GM18907 (cell line): ENCODE results near the gene GOLT1A.
"Not testable (repeated sequence)": the region's sequence is repeated elsewhere in the genome, so short reads cannot be mapped to it uniquely, and the experiment has no call there.

Experiments used
- ATAC-seq: cut with Tn5 transposase; IDR thresholded peaks from one replicate; pipeline ENCODE4 v1.9.1; 2021; ENCODE audit warnings: mild to moderate bottlenecking, moderate library complexity; ENCODE audit not compliant: unreplicated experiment

Gene GOLT1A

DNA sequence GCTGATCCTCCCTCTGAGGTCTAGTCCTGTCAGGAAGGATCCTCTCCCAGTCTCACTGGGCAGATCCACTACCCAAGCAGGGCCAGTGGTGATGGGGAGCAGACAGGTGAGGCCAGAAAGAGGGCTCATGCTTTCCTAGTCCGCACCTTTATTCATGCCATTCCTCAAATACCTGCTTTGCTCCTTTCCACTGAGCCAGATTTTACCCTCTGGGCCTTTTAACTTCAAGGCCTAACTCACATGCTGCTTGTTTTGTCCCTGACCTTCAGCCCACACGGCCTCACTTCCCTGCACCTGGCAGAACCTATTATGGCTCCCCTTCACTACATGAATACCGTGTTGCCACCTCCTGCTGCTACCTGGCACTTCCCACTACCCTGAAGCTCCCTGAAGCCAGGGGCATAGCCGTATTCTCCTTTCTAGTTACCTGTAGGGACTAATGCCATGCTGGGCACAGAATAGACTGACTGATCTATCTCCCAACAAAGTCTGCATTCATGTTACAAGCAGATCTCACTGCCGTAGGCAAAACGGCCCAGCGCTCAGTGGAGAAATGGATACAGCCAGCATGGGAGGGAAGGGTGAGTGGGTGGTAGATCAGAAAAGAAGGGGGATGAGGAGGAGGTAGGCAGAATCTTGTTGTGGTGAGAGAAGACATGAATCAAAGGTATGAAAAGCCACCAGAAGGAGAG is 36.1 kb upstream of the GOLT1A start:
- ATAC-seq, result no peak

- ATAC-seq, result no peak
Observed at GRCh38 chr1:204248954-204249353, 35.2 kb upstream of the GOLT1A start.

DNA sequence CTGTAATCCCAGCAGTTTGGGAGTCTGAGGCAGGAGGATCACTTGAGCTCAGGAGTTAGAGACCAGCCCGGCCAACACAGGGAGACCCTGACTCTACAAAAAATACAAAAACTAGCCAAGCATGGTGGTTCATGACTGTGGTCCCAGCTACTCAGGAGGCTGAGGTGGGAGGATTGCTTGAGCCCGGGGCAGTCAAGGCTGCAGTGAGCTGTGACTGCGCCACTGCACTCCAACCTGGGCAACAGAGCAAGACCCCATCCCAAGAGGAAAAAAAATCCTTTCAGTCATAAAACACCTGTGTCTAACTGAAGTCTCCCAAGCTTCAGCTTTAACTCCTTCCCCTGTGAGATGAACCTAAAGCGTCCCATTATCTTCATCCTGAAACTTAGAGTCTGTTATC is 33.1 kb upstream of the GOLT1A start:
- ATAC-seq, result no peak

- no peak for ATAC-seq
Observed at GRCh38 chr1:204242920-204243319, 29.1 kb upstream of the GOLT1A start.

DNA sequence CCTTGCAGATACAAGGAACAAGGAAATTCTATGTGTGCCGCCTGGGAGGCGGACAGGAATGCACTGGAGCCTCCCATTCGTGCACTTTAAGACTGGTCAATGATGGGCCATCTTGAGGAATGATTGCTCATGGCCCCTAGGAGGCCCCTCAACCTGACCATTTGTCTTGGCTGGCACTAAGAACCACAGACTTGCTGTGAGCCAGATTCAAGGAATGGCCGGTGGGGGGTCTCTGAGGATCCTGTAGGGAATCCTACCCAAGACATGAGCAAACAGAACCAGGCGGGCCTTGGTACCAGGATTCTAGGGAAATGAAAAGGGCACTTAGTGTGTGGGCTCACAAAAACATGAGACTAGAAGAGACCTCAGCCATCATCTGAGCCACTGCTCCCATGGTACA is 28.1 kb upstream of the GOLT1A start:
- no peak for ATAC-seq

DNA sequence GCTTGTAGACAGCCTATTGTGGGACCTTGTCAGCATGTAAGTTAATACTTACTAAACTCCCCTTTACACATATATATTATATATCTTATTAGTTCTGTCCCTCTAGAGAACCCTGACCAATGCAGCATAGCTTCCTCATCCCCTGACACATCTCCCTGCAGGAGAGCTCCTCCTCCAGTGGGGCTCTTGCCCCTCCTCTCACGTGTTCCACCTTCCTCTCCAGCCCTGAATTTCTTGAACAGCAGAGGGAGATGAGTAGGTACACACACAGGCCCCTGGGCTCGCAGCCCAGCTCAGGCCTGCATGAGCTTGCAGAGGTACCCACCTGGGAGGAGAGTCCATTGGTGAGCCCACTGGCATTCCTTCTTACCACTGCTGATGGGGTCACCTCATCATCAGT is 27.3 kb upstream of the GOLT1A start:
- no peak for ATAC-seq

DNA sequence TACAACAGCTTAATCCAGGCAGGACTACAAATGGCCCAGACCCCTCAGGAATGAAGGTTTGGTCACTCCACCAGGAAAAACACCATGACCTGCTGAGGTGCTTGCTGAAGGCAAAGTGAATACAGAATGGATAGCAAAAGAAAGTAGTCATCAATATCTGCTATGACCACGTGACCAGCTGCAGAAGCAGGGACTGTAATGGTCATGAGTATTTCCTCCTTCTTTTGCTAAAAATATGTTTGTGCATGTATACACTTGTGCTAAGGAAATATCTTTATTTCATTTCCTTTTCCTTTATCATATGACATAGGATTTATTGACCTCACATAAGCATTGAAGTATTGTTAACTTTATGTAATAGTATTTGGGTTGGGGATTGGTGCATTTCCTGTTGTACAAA is 26.4 kb upstream of the GOLT1A start:
- no peak for ATAC-seq

DNA sequence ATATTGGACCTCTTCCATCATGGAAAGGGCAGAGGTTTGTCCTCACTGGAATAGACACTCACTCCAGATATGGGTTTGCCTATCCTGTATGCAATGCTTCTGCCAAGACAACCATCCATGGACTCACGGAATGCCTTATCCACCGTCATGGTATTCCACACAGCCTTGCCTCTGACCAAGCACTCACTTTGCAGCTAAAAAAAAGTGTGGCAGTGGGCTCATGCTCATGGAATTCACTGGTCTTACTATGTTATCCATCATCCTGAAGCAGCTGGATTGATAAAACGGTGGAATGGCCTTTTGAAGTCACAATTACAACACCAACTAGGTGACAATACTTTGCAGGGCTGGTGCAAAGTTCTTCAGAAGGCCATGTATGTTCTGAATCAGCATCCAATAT is 25.6 kb upstream of the GOLT1A start:
- ATAC-seq, result not testable (repeated sequence)

- ATAC-seq, result not testable (repeated sequence)
Observed at GRCh38 chr1:204238520-204238919, 24.7 kb upstream of the GOLT1A start.

GRCh38 chr1:204237515-204237914 is 23.7 kb upstream of the GOLT1A start:
- not testable (repeated sequence) for ATAC-seq

GRCh38 chr1:204232526-204232925 is 18.7 kb upstream of the GOLT1A start:
- ATAC-seq, result no peak

- ATAC-seq, result no peak
Observed at GRCh38 chr1:204230211-204230610, 16.4 kb upstream of the GOLT1A start.

GRCh38 chr1:204228896-204229295 is 15.1 kb upstream of the GOLT1A start:
- ATAC-seq, result no peak

- ATAC-seq, result no peak
Observed at GRCh38 chr1:204227996-204228785, 14.4 kb upstream of the GOLT1A start.

DNA sequence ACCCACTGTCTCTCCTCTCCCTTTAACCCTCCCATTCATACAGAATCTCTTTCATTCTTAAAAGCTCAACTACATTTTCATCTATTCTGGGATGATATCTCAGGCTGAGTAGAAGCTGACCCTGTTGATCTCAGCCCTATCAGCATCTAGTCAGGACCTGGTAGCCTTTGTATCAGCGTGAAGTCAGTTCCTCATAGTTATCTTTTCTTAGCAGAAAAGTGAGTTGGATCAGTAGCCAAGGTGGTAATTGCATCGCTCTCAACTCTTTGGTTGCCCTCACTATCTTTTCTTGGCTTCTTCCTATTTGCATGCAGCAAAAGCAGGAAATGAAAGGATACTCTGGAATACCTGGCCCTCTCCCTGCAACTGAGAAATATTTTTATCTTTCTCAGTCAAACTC is 13.6 kb upstream of the GOLT1A start:
- ATAC-seq, result no peak

DNA sequence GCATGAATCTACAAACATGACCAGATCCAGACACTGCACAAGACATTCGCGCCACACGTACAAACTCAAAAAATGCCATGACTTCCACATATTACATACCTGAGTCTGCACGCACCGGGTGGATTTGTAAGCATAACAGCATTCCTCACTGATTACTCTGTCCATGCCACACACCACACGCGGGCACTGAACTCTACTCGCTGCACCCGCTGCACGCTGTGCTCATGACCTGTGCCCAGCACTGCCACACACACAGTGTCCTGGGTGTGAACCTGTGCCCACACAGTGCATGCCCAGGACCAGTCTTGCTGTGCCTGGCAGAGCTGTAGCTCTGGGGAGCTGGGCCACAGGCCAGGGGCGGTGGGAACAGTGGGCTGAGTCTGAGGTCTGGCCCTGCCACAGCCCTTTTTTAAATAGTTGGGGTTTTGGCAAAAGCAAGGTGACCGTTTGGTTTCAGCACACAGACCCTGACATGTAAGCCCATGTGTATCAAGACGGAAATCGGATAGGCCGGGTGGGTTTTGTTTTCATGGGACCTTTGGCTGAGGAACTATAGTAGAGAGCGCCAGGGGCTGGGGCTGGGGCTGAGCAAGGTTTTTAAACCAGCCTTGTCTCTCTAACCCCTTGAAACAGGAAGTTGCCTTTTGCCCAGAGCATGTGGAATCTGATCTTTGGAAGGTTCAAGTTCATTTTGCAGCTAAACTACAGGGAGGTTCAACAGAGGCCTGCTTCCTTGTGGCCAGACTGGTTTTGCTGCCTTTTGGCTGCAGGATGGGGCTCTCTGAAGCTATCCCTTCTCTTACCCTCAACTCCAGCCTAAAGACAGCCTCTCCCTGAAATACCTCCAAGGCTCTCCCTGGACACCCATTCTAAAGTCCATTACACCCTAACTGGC is 12.3 kb upstream of the GOLT1A start:
- no peak for ATAC-seq

- no peak for ATAC-seq
Observed at GRCh38 chr1:204224655-204225054, 10.9 kb upstream of the GOLT1A start.

DNA sequence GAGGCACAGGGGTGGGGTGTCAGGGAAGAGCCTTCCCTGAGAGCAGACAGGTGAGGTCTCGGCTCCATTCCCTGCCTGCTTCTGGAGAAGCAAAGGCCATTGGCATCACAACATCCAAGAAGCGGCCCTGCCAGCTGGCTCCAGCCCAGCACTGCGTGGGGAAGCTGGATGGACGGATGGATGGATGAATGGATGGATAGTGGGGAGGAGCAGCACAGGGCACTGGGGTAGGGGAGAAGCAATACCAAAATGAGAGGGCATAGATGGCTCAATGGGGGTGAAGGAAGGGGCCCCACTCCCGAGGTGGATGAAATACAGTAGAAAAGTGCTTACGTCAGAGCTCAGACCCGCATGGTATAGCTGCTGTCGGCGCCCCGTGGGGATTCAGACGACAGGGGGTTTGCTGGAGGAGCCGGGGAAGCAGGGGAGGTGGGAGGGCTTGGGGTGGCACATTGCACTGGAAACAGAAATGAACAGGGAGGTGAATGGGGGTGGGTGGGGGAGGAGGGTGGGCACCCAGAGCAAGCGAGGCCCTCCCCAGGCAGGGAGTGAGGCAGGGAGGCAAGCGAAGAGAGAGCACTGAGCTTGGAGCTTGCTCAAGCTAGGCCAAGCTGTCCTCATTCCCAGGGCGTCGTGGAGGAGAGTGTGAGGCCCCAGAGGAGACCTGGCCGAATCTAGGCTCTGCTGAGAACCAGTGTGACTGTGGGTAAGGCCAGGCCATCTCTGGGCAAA is 9.5 kb upstream of the GOLT1A start:
- ATAC-seq, result no peak

DNA sequence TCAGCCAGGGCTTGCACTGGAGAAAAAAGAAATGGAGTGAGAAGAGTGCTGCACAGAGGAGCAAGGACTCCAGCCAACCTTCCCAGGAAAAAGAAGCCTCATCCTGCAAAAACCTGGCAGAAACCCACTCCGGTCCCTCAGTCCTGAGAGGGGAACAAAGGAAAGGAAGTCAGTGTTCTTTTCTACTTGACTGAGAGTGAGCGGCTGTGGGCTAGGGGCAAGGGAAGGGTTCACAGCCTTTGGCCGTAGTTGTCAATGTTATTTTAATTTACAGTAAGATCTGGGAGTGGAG is 8.9 kb upstream of the GOLT1A start:
- no peak for ATAC-seq

DNA sequence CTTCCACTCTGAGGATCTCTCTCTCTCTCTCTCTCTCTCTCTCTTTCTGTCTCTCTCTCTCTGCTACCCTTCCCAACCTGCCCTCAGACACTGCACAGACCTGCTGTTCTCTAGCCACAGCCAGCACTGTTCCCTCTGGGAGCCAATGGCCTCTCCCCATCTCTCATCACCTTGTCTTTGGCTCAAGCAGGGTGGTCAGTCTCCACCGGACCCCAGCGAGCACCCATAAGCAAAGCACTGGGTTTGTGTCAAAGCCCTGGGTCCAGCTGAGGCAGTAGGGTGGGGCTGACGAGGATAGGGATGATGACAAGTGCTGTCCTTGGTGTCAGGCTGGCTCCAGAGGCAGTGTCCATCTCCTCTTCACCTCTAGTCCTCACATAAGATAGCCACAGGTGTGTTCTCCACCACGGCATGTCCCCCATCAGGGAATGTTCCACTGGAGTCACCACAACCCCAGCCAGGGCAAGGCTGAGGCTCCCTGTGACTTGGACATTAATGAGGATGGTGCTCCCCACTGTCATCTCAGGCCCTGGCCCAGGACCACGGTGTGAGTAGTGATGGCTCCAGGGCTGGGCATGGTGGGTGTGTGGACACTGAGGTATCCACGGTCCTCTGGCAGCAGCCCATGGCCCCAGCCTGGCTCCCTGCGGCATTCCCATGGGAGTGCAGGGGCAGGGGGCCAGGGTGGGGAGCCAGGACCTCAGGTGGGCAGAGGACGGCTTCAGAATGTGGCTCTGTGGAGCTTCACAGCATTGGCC is 8.4 kb upstream of the GOLT1A start:
- no peak for ATAC-seq
